ENCODE measurements around the gene RUFY2.

The RUFY2 gene

GRCh38 chr10:68340358-68341080 lies 66.6 kb downstream of the RUFY2 start:
- Histone ChIP-seq H3K36me3 (ENCODE audit: control insufficient read depth in 2 of 2, insufficient read depth in 2 of 2, low read length in 2 of 2) (peaks cover 69 to 76% of the 10 kb centered on the region in 2 donors), H3K9me3 (ENCODE audit: control insufficient read depth in 2 of 2, low read length in 2 of 2) (no peaks in the 10 kb centered on the region), H3K4me1 (ENCODE audit: control insufficient read depth in 2 of 2, insufficient read depth in 2 of 2, low read length in 2 of 2) (peaks cover 1 to 14% of the 10 kb centered on the region in 2 donors), H3K4me3 (ENCODE audit: low read length in 2 of 2) (no peak overlapping the region), H3K27me3 (ENCODE audit: control insufficient read depth in 2 of 2, insufficient read depth in 2 of 2, low read length in 2 of 2) (no peaks in the 10 kb centered on the region), H3K9ac (ENCODE audit: low read depth in 1 of 2, low read length in 2 of 2) (no peak overlapping the region), H3K27ac (ENCODE audit: low read depth in 2 of 2, low read length in 2 of 2) (no peak overlapping the region)

DNA sequence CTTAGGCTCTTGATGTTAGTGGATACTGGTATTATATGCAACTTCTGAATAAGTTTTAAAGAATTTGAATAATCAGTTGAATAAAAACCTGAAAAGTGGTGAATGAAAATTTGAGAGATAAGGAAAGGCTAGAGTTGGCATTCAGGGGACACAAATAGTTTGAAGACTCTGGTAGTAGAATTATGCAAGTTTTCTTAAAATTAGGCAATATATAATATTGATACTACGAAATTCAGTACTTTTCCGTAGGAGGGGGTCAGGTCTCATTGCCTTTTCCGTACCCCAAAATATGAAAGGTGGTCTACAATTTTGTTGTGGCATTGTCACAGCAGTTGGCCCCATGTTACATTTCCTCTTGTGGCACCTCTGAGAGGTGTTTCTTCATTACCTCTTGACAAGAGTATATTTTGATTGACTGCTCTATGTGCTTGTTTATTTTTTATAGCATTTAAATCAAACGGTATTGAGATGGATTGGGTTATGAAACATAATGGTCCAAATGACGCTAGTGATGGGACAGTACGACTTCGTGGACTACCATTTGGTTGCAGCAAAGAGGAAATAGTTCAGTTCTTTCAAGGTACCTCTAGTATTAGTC lies 70.2 kb downstream of the RUFY2 start:
- Histone ChIP-seq H3K36me3 (ENCODE audit: control insufficient read depth in 2 of 2, insufficient read depth in 2 of 2, low read length in 2 of 2) (peaks cover 39 to 42% of the 10 kb centered on the region in 2 donors), H3K27me3 (ENCODE audit: control insufficient read depth in 2 of 2, insufficient read depth in 2 of 2, low read length in 2 of 2) (no peaks in the 10 kb centered on the region), H3K4me1 (ENCODE audit: control insufficient read depth in 2 of 2, insufficient read depth in 2 of 2, low read length in 2 of 2) (peaks cover 9 to 32% of the 10 kb centered on the region in 2 donors), H3K27ac (ENCODE audit: low read depth in 2 of 2, low read length in 2 of 2) (no peak overlapping the region), H3K9me3 (ENCODE audit: control insufficient read depth in 2 of 2, low read length in 2 of 2) (no peaks in the 10 kb centered on the region), H3K4me3 (ENCODE audit: low read length in 2 of 2) (no peak overlapping the region), H3K9ac (ENCODE audit: low read depth in 1 of 2, low read length in 2 of 2) (no peak overlapping the region)

DNA sequence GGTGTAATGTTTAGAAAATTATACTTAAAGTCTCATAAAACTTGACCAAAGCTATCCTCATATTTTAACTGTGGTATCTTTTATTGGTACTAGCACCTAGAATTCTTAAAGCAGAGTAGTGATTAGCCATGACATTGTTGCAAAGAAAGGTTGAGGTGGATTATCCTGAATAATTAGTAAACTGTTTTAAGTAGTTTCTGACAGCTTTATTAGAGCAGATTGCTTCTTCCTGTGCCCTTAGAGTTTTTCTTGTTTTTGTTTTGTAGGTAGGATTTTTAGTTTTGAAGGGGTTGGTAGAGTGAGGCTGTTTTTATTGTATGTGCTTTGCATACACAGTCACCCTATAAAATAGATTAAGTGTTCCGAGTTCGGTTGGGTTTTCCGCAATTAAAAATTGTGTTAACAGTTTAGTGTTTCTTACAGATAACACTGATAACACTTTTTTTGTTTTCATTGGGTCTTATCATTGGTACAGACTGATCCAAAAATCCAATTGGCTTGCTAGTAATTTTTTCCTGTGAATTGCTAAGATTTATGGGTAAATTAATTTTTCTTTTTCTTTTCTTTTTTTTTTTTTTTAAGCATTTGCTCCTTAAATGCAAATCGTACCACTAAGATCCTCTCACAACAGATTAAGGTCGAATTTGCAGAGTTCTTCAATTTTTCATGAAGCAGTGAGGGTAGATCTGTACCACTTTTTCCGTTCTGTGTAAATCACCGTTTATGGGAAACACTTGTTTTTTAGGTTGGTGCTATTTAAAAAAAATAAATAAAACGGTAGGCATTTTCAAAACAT lies 72.2 kb downstream of the RUFY2 start:
- no peak overlapping the region for H3K27ac ChIP-seq (ENCODE audit: low read depth in 2 of 2, low read length in 2 of 2)
- peaks cover 19 to 22% of the 10 kb centered on the region in 2 donors for H3K36me3 ChIP-seq (ENCODE audit: control insufficient read depth in 2 of 2, insufficient read depth in 2 of 2, low read length in 2 of 2)
- H3K9me3 ChIP-seq (ENCODE audit: control insufficient read depth in 2 of 2, low read length in 2 of 2) = no peaks in the 10 kb centered on the region
- H3K4me1 ChIP-seq (ENCODE audit: control insufficient read depth in 2 of 2, insufficient read depth in 2 of 2, low read length in 2 of 2) = peaks cover 15 to 37% of the 10 kb centered on the region in 2 donors
- no peaks in the 10 kb centered on the region for H3K27me3 ChIP-seq (ENCODE audit: control insufficient read depth in 2 of 2, insufficient read depth in 2 of 2, low read length in 2 of 2)
- no peak overlapping the region for H3K9ac ChIP-seq (ENCODE audit: low read depth in 1 of 2, low read length in 2 of 2)
- H3K4me3 ChIP-seq (ENCODE audit: low read length in 2 of 2) = peak overlapping the region; percentile 92

DNA sequence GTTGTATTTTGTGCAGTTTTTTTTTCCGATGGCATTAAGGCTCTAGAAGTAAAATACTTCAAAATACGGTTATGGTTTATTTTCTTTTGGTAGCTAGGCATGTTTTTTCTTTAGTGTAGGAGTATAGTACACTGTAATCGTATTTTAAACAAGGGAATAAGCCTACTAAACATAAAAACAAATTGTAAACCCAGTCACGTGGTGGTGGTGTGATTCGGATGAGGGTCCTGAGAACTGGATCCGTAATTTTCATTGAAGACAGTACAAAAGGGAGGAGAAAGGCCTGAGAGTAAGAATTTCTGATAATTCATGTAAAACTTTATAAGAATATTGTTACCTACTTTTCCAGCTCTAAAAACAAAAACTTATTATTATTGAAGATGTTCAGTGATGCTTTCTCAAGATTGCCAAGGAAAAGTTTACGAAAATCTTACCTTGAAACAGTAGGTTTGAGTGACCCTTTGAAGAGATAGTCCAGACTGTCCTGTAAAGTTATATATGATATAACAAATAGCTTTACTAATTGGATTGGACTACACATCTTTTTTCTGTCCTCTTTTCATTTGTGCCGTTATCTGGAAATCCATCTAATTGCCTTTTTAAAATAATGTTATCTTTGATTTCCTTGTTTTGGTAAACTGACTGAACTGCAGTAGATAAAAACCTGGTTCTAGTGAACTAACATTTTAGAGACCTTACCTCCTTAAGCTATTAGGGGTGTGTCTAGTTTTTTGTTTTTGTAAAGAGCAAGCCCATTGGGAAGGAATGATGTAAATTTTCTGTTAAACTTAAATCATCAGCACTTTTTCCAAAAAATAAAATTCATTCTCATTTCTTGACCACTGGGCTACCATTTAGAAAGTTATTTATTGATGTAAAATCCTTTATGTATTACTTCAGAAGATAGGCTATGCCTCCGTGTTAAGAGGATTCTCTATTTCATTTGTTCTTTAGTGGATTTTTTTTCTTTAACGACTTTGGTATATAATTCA lies 73.3 kb downstream of the RUFY2 start:
- Histone ChIP-seq H3K9ac (ENCODE audit: low read depth in 1 of 2, low read length in 2 of 2) (peak overlapping the region; percentile 94 to 98), H3K36me3 (ENCODE audit: control insufficient read depth in 2 of 2, insufficient read depth in 2 of 2, low read length in 2 of 2) (peaks cover 8 to 11% of the 10 kb centered on the region in 2 donors), H3K4me3 (ENCODE audit: low read length in 2 of 2) (peak overlapping the region; percentile 92), H3K9me3 (ENCODE audit: control insufficient read depth in 2 of 2, low read length in 2 of 2) (no peaks in the 10 kb centered on the region), H3K27me3 (ENCODE audit: control insufficient read depth in 2 of 2, insufficient read depth in 2 of 2, low read length in 2 of 2) (no peaks in the 10 kb centered on the region), H3K27ac (ENCODE audit: low read depth in 2 of 2, low read length in 2 of 2) (peak overlapping the region; percentile 99), H3K4me1 (ENCODE audit: control insufficient read depth in 2 of 2, insufficient read depth in 2 of 2, low read length in 2 of 2) (peaks cover 22 to 43% of the 10 kb centered on the region in 2 donors)

GRCh38 chr10:68333058-68333395 lies 74.0 kb downstream of the RUFY2 start:
- H3K27ac ChIP-seq (ENCODE audit: low read depth in 2 of 2, low read length in 2 of 2) = peak overlapping the region; percentile 99
- no peaks in the 10 kb centered on the region for H3K9me3 ChIP-seq (ENCODE audit: control insufficient read depth in 2 of 2, low read length in 2 of 2)
- H3K36me3 ChIP-seq (ENCODE audit: control insufficient read depth in 2 of 2, insufficient read depth in 2 of 2, low read length in 2 of 2) = peaks cover 2 to 5% of the 10 kb centered on the region in 2 donors
- H3K27me3 ChIP-seq (ENCODE audit: control insufficient read depth in 2 of 2, insufficient read depth in 2 of 2, low read length in 2 of 2) = no peaks in the 10 kb centered on the region
- H3K4me3 ChIP-seq (ENCODE audit: low read length in 2 of 2) = peak overlapping the region; percentile 92
- H3K9ac ChIP-seq (ENCODE audit: low read depth in 1 of 2, low read length in 2 of 2) = peak overlapping the region; percentile 94 to 98
- H3K4me1 ChIP-seq (ENCODE audit: control insufficient read depth in 2 of 2, insufficient read depth in 2 of 2, low read length in 2 of 2) = peaks cover 28 to 50% of the 10 kb centered on the region in 2 donors

- Histone ChIP-seq H3K27me3 (ENCODE audit: control insufficient read depth in 2 of 2, insufficient read depth in 2 of 2, low read length in 2 of 2) (no peaks in the 10 kb centered on the region), H3K27ac (ENCODE audit: low read depth in 2 of 2, low read length in 2 of 2) (peak within 1 kb of the TSS; percentile 99), H3K4me1 (ENCODE audit: control insufficient read depth in 2 of 2, insufficient read depth in 2 of 2, low read length in 2 of 2) (peaks cover 30 to 48% of the 10 kb centered on the region in 2 donors), H3K4me3 (ENCODE audit: low read length in 2 of 2) (peak within 1 kb of the TSS; percentile 92), H3K9ac (ENCODE audit: low read depth in 1 of 2, low read length in 2 of 2) (peak within 1 kb of the TSS; percentile 94 to 98), H3K9me3 (ENCODE audit: control insufficient read depth in 2 of 2, low read length in 2 of 2) (no peaks in the 10 kb centered on the region), H3K36me3 (ENCODE audit: control insufficient read depth in 2 of 2, insufficient read depth in 2 of 2, low read length in 2 of 2) (peaks cover 1 to 2% of the 10 kb centered on the region in 2 donors)
Measured at GRCh38 chr10:68332259-68333057, 74.6 kb downstream of the RUFY2 start, which contains the start of gene PBLD. Gene PBLD (minus strand): TSS chr10:68332928. CDS start chr10:68306844, 26,084 bp downstream.

DNA sequence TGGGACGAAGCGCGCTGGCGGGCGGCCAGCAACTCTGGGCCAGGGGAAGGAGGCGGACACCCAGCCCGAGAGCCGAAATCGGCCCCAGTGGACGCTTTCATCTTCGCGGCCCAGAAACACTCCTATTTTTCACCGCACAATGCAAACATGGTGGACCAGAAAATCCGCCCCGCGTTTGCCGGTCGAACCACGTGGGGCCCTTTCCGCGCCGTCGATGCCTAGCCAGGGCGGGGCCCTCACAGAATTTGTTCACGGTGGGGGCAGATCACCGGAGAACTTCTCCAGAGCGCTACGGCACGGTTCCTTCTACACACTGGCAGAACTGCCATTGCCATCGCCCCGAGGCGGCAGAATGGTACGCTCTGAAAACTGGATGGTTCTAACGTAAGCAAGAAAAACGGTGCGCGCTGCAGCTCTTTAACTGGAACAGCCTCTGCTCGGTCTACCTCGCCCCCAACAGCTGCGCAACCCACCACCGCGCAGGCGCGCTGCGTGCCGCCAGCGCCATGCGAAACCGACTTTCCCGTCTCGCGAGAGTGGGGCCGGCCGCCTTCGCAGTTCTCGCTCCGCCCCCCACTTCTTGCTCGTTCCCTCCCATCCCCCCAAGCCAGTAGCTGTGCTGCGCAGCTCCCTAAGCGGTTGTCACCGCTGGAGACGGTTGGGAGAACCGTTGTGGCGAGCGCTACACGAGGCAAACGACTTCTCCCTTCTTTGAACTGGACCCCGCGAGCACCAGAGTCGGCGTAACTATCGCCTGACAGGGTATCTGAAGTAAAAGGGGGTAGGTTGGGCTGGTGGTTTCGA lies 75.4 kb downstream of the RUFY2 start, which contains the start of gene HNRNPH3:
Gene HNRNPH3 (plus strand): TSS at position 610 of the 804 bp plus-strand sequence. CDS start 5,158 bp downstream, outside the sequence.
- no peaks in the 10 kb centered on the region for H3K27me3 ChIP-seq (ENCODE audit: control insufficient read depth in 2 of 2, insufficient read depth in 2 of 2, low read length in 2 of 2)
- no peaks in the 10 kb centered on the region for H3K9me3 ChIP-seq (ENCODE audit: control insufficient read depth in 2 of 2, low read length in 2 of 2)
- peak within 1 kb of the TSS; percentile 94 to 98 for H3K9ac ChIP-seq (ENCODE audit: low read depth in 1 of 2, low read length in 2 of 2)
- H3K4me3 ChIP-seq (ENCODE audit: low read length in 2 of 2) = peak within 1 kb of the TSS; percentile 92
- H3K4me1 ChIP-seq (ENCODE audit: control insufficient read depth in 2 of 2, insufficient read depth in 2 of 2, low read length in 2 of 2) = peaks cover 30 to 48% of the 10 kb centered on the region in 2 donors
- H3K36me3 ChIP-seq (ENCODE audit: control insufficient read depth in 2 of 2, insufficient read depth in 2 of 2, low read length in 2 of 2) = no peaks in the 10 kb centered on the region
- H3K27ac ChIP-seq (ENCODE audit: low read depth in 2 of 2, low read length in 2 of 2) = peak within 1 kb of the TSS; percentile 99

DNA sequence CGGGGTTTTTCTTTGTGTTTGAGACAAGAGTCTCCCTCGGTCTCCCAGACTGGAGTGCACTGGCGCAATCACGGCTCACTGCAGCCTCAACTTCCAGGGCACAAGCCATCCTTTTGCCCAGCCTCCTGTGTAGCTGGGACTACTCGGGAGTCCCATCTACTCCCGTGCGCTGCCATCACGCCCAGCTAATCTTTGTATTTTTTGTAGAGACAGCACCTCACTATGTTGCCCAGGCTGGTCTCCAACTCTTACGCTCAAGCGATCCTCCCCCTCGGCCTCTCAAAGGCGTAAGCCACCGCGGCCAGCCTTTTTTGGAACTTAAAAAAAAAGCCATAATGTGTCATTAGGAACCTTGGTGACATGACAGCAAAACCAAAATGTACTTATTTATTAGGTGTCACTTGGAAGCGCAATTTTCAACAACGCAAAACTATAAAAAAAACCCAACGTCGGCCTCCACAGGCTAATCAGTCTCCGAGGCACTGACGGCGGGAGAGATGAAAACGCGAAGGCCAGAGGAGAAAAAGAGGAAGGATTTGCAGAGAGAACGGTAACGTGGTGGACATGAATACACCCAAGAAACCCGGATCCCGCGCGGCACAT lies 76.1 kb downstream of the RUFY2 start:
- Histone ChIP-seq H3K4me3 (ENCODE audit: low read length in 2 of 2) (peak overlapping the region; percentile 92), H3K36me3 (ENCODE audit: control insufficient read depth in 2 of 2, insufficient read depth in 2 of 2, low read length in 2 of 2) (no peaks in the 10 kb centered on the region), H3K9me3 (ENCODE audit: control insufficient read depth in 2 of 2, low read length in 2 of 2) (no peaks in the 10 kb centered on the region), H3K4me1 (ENCODE audit: control insufficient read depth in 2 of 2, insufficient read depth in 2 of 2, low read length in 2 of 2) (peaks cover 30 to 42% of the 10 kb centered on the region in 2 donors), H3K27me3 (ENCODE audit: control insufficient read depth in 2 of 2, insufficient read depth in 2 of 2, low read length in 2 of 2) (no peaks in the 10 kb centered on the region), H3K27ac (ENCODE audit: low read depth in 2 of 2, low read length in 2 of 2) (peak overlapping the region; percentile 99), H3K9ac (ENCODE audit: low read depth in 1 of 2, low read length in 2 of 2) (peak overlapping the region; percentile 94 to 98)
